B cell (primary cell): ENCODE results near the gene STARD3. TPM values are rescaled to one million over a fixed set of nuclear protein-coding genes. Genes with fewer than 3 reads are reported as not detected.

ENCODE experiments used
- ATAC-seq: fragments of 200-7000 bp; cut with Tn5 transposase; one replicate; pipeline ENCODE4 v1.10.0; 2021; ENCODE audit warnings: low read depth, mild to moderate bottlenecking, moderate number of reproducible peaks, moderate library complexity
- CTCF ChIA-PET: fragments of 350-600 bp; sonication (Branson Sonifier 250); formaldehyde crosslinking; loops from one replicate; lab custom pipeline; 2021; ENCODE audit warnings: antibody characterized with exemption, inconsistent platforms; lab: Charles Lee
- POLR2A ChIA-PET: fragments of 350-600 bp; sonication (Branson Sonifier 250); formaldehyde crosslinking; loops from one replicate; lab custom pipeline; 2021; ENCODE audit warnings: antibody characterized with exemption; lab: Charles Lee
- DNase-seq: peaks from one replicate; pipeline ENCODE4 v3.0.0; 2013
- H2AFZ ChIP-seq: 2 replicates; pipeline ENCODE4 v1.6.1; 2012; ENCODE audit warnings: mild to moderate bottlenecking, low read depth, low read length; ENCODE audit not compliant: insufficient read depth, poor library complexity, severe bottlenecking
- H3K27ac ChIP-seq, 2 donors: 1 replicate in 1 of 2; 2 replicates in 1 of 2; pipeline ENCODE4 v1.5.1; 2012 to 2013; ENCODE audit warnings: low read length in 2 of 2, mild to moderate bottlenecking in 2 of 2, moderate library complexity in 1 of 2
- H3K27me3 ChIP-seq, 4 experiments: fragments of 200-600 bp in 1 of 4; sonication (generic) in 1 of 4; replicated peaks in 1 of 4; 1 replicate in 2 of 4; 2 replicates in 2 of 4; pipeline versions ENCODE4 v1.6.1 to v1.7.0; 2013 to 2016; ENCODE audit warnings: low read length in 3 of 4, mild to moderate bottlenecking in 2 of 4, mixed read lengths in 1 of 4, moderate library complexity in 1 of 4; ENCODE audit not compliant: insufficient read depth in 4 of 4, control insufficient read depth in 3 of 4; ENCODE audit errors: control extremely low read depth in 1 of 4
- H3K36me3 ChIP-seq, 2 experiments: replicated peaks in 1 of 2; 1 replicate in 1 of 2; 2 replicates in 1 of 2; pipeline versions ENCODE4 v1.6.1 to v1.7.1; 2013; ENCODE audit warnings: low read length in 1 of 2; ENCODE audit not compliant: insufficient read depth in 2 of 2, control insufficient read depth in 1 of 2; ENCODE audit errors: control extremely low read depth in 1 of 2, extremely low read depth in 1 of 2
- H3K4me1 ChIP-seq, 2 donors: fragments of 200-600 bp in 1 of 2; sonication (generic) in 1 of 2; 1 replicate in 1 of 2; 2 replicates in 1 of 2; pipeline versions ENCODE4 v1.5.1 to v1.6.1; 2013 to 2017; ENCODE audit warnings: low read length in 2 of 2; ENCODE audit not compliant: control insufficient read depth in 2 of 2, insufficient read depth in 2 of 2
- H3K4me2 ChIP-seq: replicated peaks from 2 replicates; pipeline ENCODE3; 2012; ENCODE audit warnings: mild to moderate bottlenecking, low read depth, low read length; ENCODE audit not compliant: poor library complexity, severe bottlenecking
- H3K4me3 ChIP-seq, 5 experiments: fragments of 200-600 bp in 1 of 5; sonication (generic) in 1 of 5; 1 replicate in 3 of 5; 2 replicates in 2 of 5; pipeline versions ENCODE4 v1.5.1 to v1.7.0; 2011 to 2016; ENCODE audit warnings: low read length in 4 of 5, mild to moderate bottlenecking in 4 of 5, low read depth in 2 of 5, control low read depth in 1 of 5, moderate library complexity in 1 of 5; ENCODE audit not compliant: insufficient read depth in 1 of 5; ENCODE audit errors: control extremely low read depth in 1 of 5, extremely low read depth in 1 of 5
- H3K79me2 ChIP-seq: fragments of 200-600 bp; sonication (generic); one replicate; pipeline ENCODE4 v1.6.0; 2016; ENCODE audit warnings: low read length; ENCODE audit not compliant: control insufficient read depth, insufficient read depth
- H3K9ac ChIP-seq: fragments of 200-600 bp; sonication (generic); 2 replicates; pipeline ENCODE4 v1.6.1; 2017; ENCODE audit warnings: mild to moderate bottlenecking, low read length, moderate library complexity
- H3K9me3 ChIP-seq, 3 donors: one replicate each; pipeline versions ENCODE4 v1.6.1 to v1.7.1; 2013; ENCODE audit warnings: low read length in 2 of 3; ENCODE audit not compliant: control insufficient read depth in 2 of 3, insufficient read depth in 1 of 3; ENCODE audit errors: control extremely low read depth in 1 of 3
- H4K20me1 ChIP-seq: 2 replicates; pipeline ENCODE4 v1.6.0; 2012; ENCODE audit warnings: mild to moderate bottlenecking, low read length; ENCODE audit not compliant: insufficient read depth, control insufficient read depth, poor library complexity, severe bottlenecking
- H3K27ac Mint-ChIP-seq: one replicate; pipeline ENCODE4 v1.8.0; 2021; ENCODE audit warnings: mixed read lengths
- H3K27me3 Mint-ChIP-seq: one replicate; pipeline ENCODE4 v1.8.0; 2021; ENCODE audit warnings: mixed read lengths
- H3K4me1 Mint-ChIP-seq: one replicate; pipeline ENCODE4 v1.8.0; 2021; ENCODE audit warnings: mixed read lengths
- H3K4me3 Mint-ChIP-seq: one replicate; pipeline ENCODE4 v1.8.0; 2021; ENCODE audit warnings: mixed read lengths
- H3K9me3 Mint-ChIP-seq: one replicate; pipeline ENCODE4 v1.8.0; 2022; ENCODE audit warnings: mixed read lengths; ENCODE audit not compliant: insufficient read depth
- EZH2 ChIP-seq: IDR thresholded peaks from 2 replicates; pipeline ENCODE4 v1.6.1; 2012; ENCODE audit warnings: borderline replicate concordance, low read depth, mild to moderate bottlenecking, moderate library complexity, low read length; ENCODE audit not compliant: insufficient read depth, poor library complexity, severe bottlenecking
- WGBS: methylation state at CpG from one replicate; pipeline ENCODE4 v1.1.5; 2013; ENCODE audit warnings: missing lambda C conversion rate; ENCODE audit not compliant: insufficient coverage; 5-methylcytosine and 5-hydroxymethylcytosine counted together
- intact Hi-C: fragments of 100-400 bp; cut with micrococcal nuclease; formaldehyde crosslinking; loops from one replicate; pipeline ENCODE4 v1.10.0; 2022
- polyA plus RNA-seq: library from polyadenylated mRNA; depleted of rRNA; stranded (reverse); fragments of >200 nt; gene quantifications from 2 replicates; pipeline ENCODE4 v1.2.3, GENCODE V29; 2012
- total RNA-seq, 2 donors: library from RNA; stranded (reverse); fragments of 120-200 nt in 1 of 2; gene quantifications; 1 replicate in 1 of 2; 2 replicates in 1 of 2; pipeline versions ENCODE4 v1.2.3 to v1.2.4, GENCODE V29; 2013 to 2022
- TF ChIP-seq, protein P1 (sequence below): fragments of 200-600 bp; IDR thresholded peaks from one replicate; pipeline ENCODE4 v1.8.0; 2022; ENCODE audit warnings: antibody characterized with exemption, mild to moderate bottlenecking

The STARD3 gene
- total and polyA plus RNA-seq, 2 donors (not counting 1 experiment from before 2014, with no cell fraction given), result 93.1 to 231 TPM

DNA sequence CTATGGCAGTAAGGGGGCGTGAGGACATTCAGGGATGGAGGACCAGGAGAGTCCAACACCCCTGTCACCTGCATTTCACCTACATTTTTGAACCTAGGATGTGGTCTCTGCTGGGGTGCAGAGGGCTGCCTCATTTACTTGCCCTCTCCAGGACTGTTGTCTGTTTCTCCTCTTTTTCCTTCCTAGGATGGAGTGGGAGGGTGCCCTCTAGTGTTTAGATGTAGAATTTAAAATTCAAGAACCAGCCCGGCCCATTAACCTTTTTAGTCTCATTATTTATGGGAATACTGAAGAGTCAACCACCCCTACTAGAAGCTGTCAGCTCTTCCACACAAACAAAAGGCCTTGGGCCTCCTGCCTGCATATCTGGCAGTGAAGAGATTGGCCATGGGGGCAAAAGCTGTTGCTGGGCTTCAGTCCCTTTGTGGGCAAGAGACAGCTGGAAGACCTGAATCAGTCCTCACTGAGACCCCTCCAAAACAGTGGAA is 2.5 kb upstream of the STARD3 start:
- Mint-ChIP-seq H3K27ac (peak overlapping the region; percentile 15), H3K9me3 (no peaks in the 10 kb centered on the region), H3K4me1 (peaks cover 40% of the 10 kb centered on the region), H3K4me3 (no peak overlapping the region), H3K27me3 (peaks cover 13% of the 10 kb centered on the region)
- 100% methylated on average over 1 of the region's 2 CpGs for WGBS
- peaks cover 0 to 15% (median 0%) of the 10 kb centered on the region in 4 experiments for H3K27me3 ChIP-seq
- ATAC-seq (no peak), DNase-seq (peak; percentile 69)
- H3K4me2 ChIP-seq, result no peak overlapping the region
- no peak overlapping the region for H3K27ac ChIP-seq
- TF ChIP-seq, protein P1, sequence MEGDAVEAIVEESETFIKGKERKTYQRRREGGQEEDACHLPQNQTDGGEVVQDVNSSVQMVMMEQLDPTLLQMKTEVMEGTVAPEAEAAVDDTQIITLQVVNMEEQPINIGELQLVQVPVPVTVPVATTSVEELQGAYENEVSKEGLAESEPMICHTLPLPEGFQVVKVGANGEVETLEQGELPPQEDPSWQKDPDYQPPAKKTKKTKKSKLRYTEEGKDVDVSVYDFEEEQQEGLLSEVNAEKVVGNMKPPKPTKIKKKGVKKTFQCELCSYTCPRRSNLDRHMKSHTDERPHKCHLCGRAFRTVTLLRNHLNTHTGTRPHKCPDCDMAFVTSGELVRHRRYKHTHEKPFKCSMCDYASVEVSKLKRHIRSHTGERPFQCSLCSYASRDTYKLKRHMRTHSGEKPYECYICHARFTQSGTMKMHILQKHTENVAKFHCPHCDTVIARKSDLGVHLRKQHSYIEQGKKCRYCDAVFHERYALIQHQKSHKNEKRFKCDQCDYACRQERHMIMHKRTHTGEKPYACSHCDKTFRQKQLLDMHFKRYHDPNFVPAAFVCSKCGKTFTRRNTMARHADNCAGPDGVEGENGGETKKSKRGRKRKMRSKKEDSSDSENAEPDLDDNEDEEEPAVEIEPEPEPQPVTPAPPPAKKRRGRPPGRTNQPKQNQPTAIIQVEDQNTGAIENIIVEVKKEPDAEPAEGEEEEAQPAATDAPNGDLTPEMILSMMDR, result peak; percentile 93
- TF ChIP-seq EZH2, result no peak
- H3K4me1 ChIP-seq, result peaks cover 28 to 40% of the 10 kb centered on the region in 2 donors
- no peaks in the 10 kb centered on the region for H3K9me3 ChIP-seq
- no peak overlapping the region for H2AFZ ChIP-seq
- CTCF ChIA-PET, result interaction anchor here (0.9 to 6.6 kb wide), 25 partner anchors 8 to 238 kb away, joined by 3 to 143 read pairs (median 5); partner anchors contain the start of genes MIEN1, PGAP3 and PNMT
- H3K4me3 ChIP-seq, result no peak overlapping the region
- intact Hi-C loops, result no loop called here
- POLR2A ChIA-PET, result interaction anchor here (1.8 kb wide), 1 partner anchor 11 kb away, joined by 3 read pairs; no protein-coding TSS in a partner anchor
- H3K36me3 ChIP-seq, result no peaks in the 10 kb centered on the region
- peaks cover 14% of the 10 kb centered on the region for H4K20me1 ChIP-seq
- H3K79me2 ChIP-seq, result peaks cover 54% of the 10 kb centered on the region
- H3K9ac ChIP-seq, result no peak overlapping the region

DNA sequence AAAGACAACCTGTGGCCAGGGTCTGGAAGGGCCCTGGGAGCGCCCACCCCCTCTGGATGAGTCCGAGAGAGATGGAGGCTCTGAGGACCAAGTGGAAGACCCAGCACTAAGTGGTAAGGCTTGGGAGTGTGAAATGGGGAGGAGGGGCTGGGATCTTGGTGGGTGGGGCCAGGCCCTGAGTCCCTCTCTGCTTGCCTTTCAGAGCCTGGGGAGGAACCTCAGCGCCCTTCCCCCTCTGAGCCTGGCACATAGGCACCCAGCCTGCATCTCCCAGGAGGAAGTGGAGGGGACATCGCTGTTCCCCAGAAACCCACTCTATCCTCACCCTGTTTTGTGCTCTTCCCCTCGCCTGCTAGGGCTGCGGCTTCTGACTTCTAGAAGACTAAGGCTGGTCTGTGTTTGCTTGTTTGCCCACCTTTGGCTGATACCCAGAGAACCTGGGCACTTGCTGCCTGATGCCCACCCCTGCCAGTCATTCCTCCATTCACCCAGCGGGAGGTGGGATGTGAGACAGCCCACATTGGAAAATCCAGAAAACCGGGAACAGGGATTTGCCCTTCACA is 1.2 kb upstream of the STARD3 start:
- H3K27ac ChIP-seq, result peak overlapping the region in 1 of 2 donors; percentile 90
- no peak overlapping the region for H3K4me3 ChIP-seq
- POLR2A ChIA-PET, result interaction anchor here (1.8 kb wide), 1 partner anchor 12 kb away, joined by 3 read pairs; no protein-coding TSS in a partner anchor
- H3K79me2 ChIP-seq, result peaks cover 67% of the 10 kb centered on the region
- H3K4me1 ChIP-seq, result peaks cover 39 to 52% of the 10 kb centered on the region in 2 donors
- peak overlapping the region; percentile 80 for H3K4me2 ChIP-seq
- peaks cover 27% of the 10 kb centered on the region for H4K20me1 ChIP-seq
- peak overlapping the region; percentile 91 for H3K27ac Mint-ChIP-seq
- no peak overlapping the region for H3K9ac ChIP-seq
- TF ChIP-seq EZH2, result no peak
- TF ChIP-seq, protein P1, result no peak
- 86% methylated on average over 5 of the region's 8 CpGs for WGBS
- H2AFZ ChIP-seq, result no peak overlapping the region
- intact Hi-C loops, result loop anchor here (5.0 kb wide), 2 partner anchors 117 to 347 kb away; partner anchors contain the start of gene PSMD3
- DNase-seq, result no peak
- peaks cover 0 to 3% (median 0%) of the 10 kb centered on the region in 4 experiments for H3K27me3 ChIP-seq
- peaks cover 48% of the 10 kb centered on the region for H3K4me1 Mint-ChIP-seq
- H3K9me3 Mint-ChIP-seq, result no peaks in the 10 kb centered on the region
- no peaks in the 10 kb centered on the region for H3K9me3 ChIP-seq
- peak overlapping the region; percentile 95 for H3K4me3 Mint-ChIP-seq
- CTCF ChIA-PET, result interaction anchor here (0.9 to 6.6 kb wide), 17 partner anchors 13 to 226 kb away, joined by 3 to 143 read pairs (median 5); partner anchors contain the start of genes MIEN1, PGAP3 and PNMT
- H3K36me3 ChIP-seq, result no peaks in the 10 kb centered on the region
- ATAC-seq, result no peak
- peaks cover 10% of the 10 kb centered on the region for H3K27me3 Mint-ChIP-seq
